Smooth muscle cell (in vitro differentiated cells): ENCODE data around the gene SMOC2. TPM values are rescaled to one million over a fixed set of nuclear protein-coding genes. Genes with fewer than 3 reads are reported as not detected.

ENCODE experiments used
- DNase-seq: peaks from one replicate; lab custom pipeline; 2025; ENCODE audit not compliant: unreplicated experiment; lab: John Stamatoyannopoulos, UW
- H2AFZ ChIP-seq: fragments of 200-600 bp; sonication (generic); 2 replicates; pipeline ENCODE4 v1.6.0; 2016; ENCODE audit warnings: antibody characterized with exemption, low read depth, mild to moderate bottlenecking
- H3F3A ChIP-seq: fragments of 200-600 bp; sonication (generic); 2 replicates; pipeline ENCODE4 v1.6.0; 2017; ENCODE audit warnings: antibody characterized with exemption, low read depth
- H3K27ac ChIP-seq: fragments of 200-600 bp; sonication (generic); 2 replicates; pipeline ENCODE4 v1.5.1; 2016; ENCODE audit warnings: low read depth, mild to moderate bottlenecking
- H3K27me3 ChIP-seq: fragments of 200-600 bp; sonication (generic); 2 replicates; pipeline ENCODE4 v1.6.1; 2016; ENCODE audit warnings: low read depth, mild to moderate bottlenecking
- H3K36me3 ChIP-seq: fragments of 200-600 bp; sonication (generic); 2 replicates; pipeline ENCODE4 v1.5.1; 2016; ENCODE audit warnings: low read depth
- H3K4me1 ChIP-seq: fragments of 200-600 bp; sonication (generic); 2 replicates; pipeline ENCODE4 v1.5.1; 2016; ENCODE audit warnings: low read depth
- H3K4me2 ChIP-seq: fragments of 200-600 bp; sonication (generic); 2 replicates; pipeline ENCODE4 v1.6.0; 2016; ENCODE audit warnings: mild to moderate bottlenecking
- H3K4me3 ChIP-seq: fragments of 200-600 bp; sonication (generic); 2 replicates; pipeline ENCODE4 v1.5.1; 2016; ENCODE audit warnings: mild to moderate bottlenecking
- H3K79me2 ChIP-seq: fragments of 200-600 bp; sonication (generic); 2 replicates; pipeline ENCODE4 v1.6.0; 2016; ENCODE audit warnings: low read depth, mild to moderate bottlenecking
- H3K9ac ChIP-seq: fragments of 200-600 bp; sonication (generic); 2 replicates; pipeline ENCODE4 v1.6.0; 2016; ENCODE audit warnings: low read depth
- H3K9me3 ChIP-seq: fragments of 200-600 bp; sonication (generic); replicated peaks from 2 replicates; pipeline ENCODE4 v1.5.1; 2016; ENCODE audit warnings: low read depth
- H4K20me1 ChIP-seq: fragments of 200-600 bp; sonication (generic); 2 replicates; pipeline ENCODE4 v1.6.0; 2016; ENCODE audit warnings: low read depth
- CTCF ChIP-seq: fragments of 200-600 bp; sonication (generic); IDR thresholded peaks from 2 replicates; pipeline ENCODE4 v1.5.1; 2017; ENCODE audit warnings: borderline replicate concordance, mild to moderate bottlenecking, antibody characterized with exemption; ENCODE audit not compliant: insufficient read depth, poor library complexity, severe bottlenecking
- WGBS: methylation state at CpG from one replicate; pipeline ENCODE4 v1.1.7; 2016; ENCODE audit warnings: low lambda C conversion rate; 5-methylcytosine and 5-hydroxymethylcytosine counted together
- polyA plus RNA-seq: library from polyadenylated mRNA; unstranded; fragments of >200 nt; fragmentation: Nextera tagmentation; extraction: Ambion mirVana; gene quantifications from 2 replicates; pipeline ENCODE4 v1.2.1, GENCODE V29; 2016
- total RNA-seq: library from RNA; depleted of rRNA; stranded (reverse); fragments of >200 nt; gene quantifications from 2 replicates; pipeline ENCODE4 v1.2.3, GENCODE V29; 2014

Gene SMOC2
- total and polyA plus RNA-seq, 2 experiments from 2014 or later = 0.63 to 1.2 TPM

- H4K20me1 ChIP-seq = no peaks in the 10 kb centered on the region
- H3K27ac ChIP-seq = no peak overlapping the region
- no peaks in the 10 kb centered on the region for H3K27me3 ChIP-seq
- no peaks in the 10 kb centered on the region for H3K36me3 ChIP-seq
- no peak overlapping the region for H3K4me2 ChIP-seq
- H3F3A ChIP-seq = no peaks in the 10 kb centered on the region
- TF ChIP-seq CTCF = no peak
- no peak for DNase-seq
- no peaks in the 10 kb centered on the region for H3K9me3 ChIP-seq
- H2AFZ ChIP-seq = no peak overlapping the region
- H3K4me3 ChIP-seq = no peak overlapping the region
- H3K9ac ChIP-seq = no peak overlapping the region
- no peaks in the 10 kb centered on the region for H3K79me2 ChIP-seq
- 85% methylated on average over 9 of the region's 9 CpGs for WGBS
- no peaks in the 10 kb centered on the region for H3K4me1 ChIP-seq
These were observed 269.0 kb downstream of the SMOC2 start for GRCh38 chr6:168709991-168710390.

DNA sequence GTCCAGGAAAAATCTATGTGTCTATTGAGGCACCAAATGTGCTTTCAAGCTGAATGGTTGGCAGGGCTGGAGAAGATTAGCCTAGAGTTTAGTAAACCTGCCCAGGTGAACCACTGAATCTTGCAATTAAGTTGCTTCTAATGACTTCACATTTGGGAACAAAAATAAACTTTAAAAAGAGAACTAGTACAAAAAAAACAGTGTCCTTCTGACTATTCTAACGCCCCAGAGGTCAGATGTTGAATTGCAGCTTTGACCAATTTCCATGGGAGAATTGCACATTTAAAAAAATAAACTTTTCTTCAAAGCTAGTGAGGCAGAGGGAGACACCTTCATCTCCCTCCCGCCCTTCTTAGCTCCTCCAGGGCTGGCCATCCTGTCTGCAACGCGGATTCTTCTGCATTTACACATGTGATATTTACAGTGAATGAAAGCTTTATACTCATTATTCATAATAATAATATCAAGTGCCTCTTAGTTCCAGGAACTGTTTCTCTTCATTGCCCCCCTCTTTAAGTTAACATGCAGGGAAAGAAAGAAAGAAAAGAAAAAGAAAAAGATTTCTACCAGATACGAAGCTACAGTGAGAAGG is 270.2 kb downstream of the SMOC2 start:
- no peaks in the 10 kb centered on the region for H3K27me3 ChIP-seq
- no peak overlapping the region for H3K9ac ChIP-seq
- 66% methylated on average over 5 of the region's 5 CpGs for WGBS

GRCh38 chr6:168711666-168712300 is 270.8 kb downstream of the SMOC2 start:
- no peak overlapping the region for H3K9ac ChIP-seq
- H3K36me3 ChIP-seq = no peaks in the 10 kb centered on the region
- TF ChIP-seq CTCF = no peak
- no peak overlapping the region for H3K4me3 ChIP-seq
- H3K79me2 ChIP-seq = no peaks in the 10 kb centered on the region
- H4K20me1 ChIP-seq = no peaks in the 10 kb centered on the region
- H3K9me3 ChIP-seq = no peaks in the 10 kb centered on the region
- H2AFZ ChIP-seq = no peak overlapping the region
- H3K4me1 ChIP-seq = no peaks in the 10 kb centered on the region
- no peak for DNase-seq
- WGBS = 97% methylated on average over 11 of the region's 11 CpGs
- no peak overlapping the region for H3K4me2 ChIP-seq
- H3K27ac ChIP-seq = no peak overlapping the region
- H3F3A ChIP-seq = no peaks in the 10 kb centered on the region
- H3K27me3 ChIP-seq = no peaks in the 10 kb centered on the region

More for the DNA sequence above, 270.2 kb downstream of the SMOC2 start:
- Histone ChIP-seq H2AFZ (no peak overlapping the region), H3K9me3 (no peaks in the 10 kb centered on the region), H3K36me3 (no peaks in the 10 kb centered on the region), H3K27ac (no peak overlapping the region), H3K79me2 (no peaks in the 10 kb centered on the region), H4K20me1 (no peaks in the 10 kb centered on the region), H3K4me2 (no peak overlapping the region), H3F3A (no peaks in the 10 kb centered on the region), H3K4me3 (no peak overlapping the region), H3K4me1 (no peaks in the 10 kb centered on the region)
- peak; percentile 53 for TF ChIP-seq CTCF
- DNase-seq = no peak

GRCh38 chr6:168712993-168713392 is 272.0 kb downstream of the SMOC2 start:
- Histone ChIP-seq H3K4me1 (no peaks in the 10 kb centered on the region), H3K9ac (no peak overlapping the region), H2AFZ (no peak overlapping the region), H3K27ac (no peak overlapping the region), H3K4me2 (no peak overlapping the region), H3K4me3 (no peak overlapping the region), H3F3A (no peaks in the 10 kb centered on the region), H3K36me3 (no peaks in the 10 kb centered on the region), H3K27me3 (no peaks in the 10 kb centered on the region), H3K79me2 (no peaks in the 10 kb centered on the region), H3K9me3 (no peaks in the 10 kb centered on the region), H4K20me1 (no peaks in the 10 kb centered on the region)
- no peak for DNase-seq
- TF ChIP-seq CTCF = no peak
- WGBS = 81% methylated on average over 5 of the region's 5 CpGs
